GM23338 (cell line): ENCODE results near the gene PIEZO2.

Experiments
- POLR2AphosphoS5 ChIP-seq: IDR thresholded peaks from 2 replicates; pipeline ENCODE4 v1.6.1; 2016; ENCODE audit warnings: antibody characterized with exemption, low read depth
- TF ChIP-seq, protein P1 (sequence below), 2 experiments: fragments of 200-600 bp in 1 of 2; sonication (generic) in 1 of 2; conservative IDR thresholded peaks; 2 replicates each; pipeline versions ENCODE4 v1.5.1 to v1.6.1; 2016 to 2017; ENCODE audit warnings: antibody characterized with exemption in 2 of 2, low read depth in 2 of 2, mild to moderate bottlenecking in 2 of 2, moderate library complexity in 1 of 2

DNA sequence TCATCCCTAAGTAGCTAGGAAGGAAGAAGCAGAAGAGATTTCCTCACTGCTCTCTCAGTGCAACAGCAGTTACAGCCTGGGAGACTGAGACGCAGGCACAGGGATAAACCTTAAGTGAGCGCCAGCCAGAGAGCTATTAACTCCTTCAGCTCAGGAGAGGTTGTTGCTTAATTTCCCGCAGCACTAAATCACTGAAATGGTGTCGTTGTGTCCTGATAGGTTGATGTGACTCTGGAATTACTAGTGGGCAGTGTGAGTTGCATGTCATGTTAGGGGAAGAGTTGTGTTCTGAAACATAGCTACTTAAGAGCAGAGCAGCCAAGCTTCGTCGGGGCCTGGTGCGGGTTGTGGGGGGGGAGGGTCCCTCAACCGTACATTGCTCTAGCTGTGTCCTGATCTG, 397.7 kb downstream of the PIEZO2 start:
- TF ChIP-seq, protein P1, sequence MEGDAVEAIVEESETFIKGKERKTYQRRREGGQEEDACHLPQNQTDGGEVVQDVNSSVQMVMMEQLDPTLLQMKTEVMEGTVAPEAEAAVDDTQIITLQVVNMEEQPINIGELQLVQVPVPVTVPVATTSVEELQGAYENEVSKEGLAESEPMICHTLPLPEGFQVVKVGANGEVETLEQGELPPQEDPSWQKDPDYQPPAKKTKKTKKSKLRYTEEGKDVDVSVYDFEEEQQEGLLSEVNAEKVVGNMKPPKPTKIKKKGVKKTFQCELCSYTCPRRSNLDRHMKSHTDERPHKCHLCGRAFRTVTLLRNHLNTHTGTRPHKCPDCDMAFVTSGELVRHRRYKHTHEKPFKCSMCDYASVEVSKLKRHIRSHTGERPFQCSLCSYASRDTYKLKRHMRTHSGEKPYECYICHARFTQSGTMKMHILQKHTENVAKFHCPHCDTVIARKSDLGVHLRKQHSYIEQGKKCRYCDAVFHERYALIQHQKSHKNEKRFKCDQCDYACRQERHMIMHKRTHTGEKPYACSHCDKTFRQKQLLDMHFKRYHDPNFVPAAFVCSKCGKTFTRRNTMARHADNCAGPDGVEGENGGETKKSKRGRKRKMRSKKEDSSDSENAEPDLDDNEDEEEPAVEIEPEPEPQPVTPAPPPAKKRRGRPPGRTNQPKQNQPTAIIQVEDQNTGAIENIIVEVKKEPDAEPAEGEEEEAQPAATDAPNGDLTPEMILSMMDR (conservative IDR thresholded peaks at IDR 0.05; ENCODE audit: low read depth in 2 of 2) = no peak
- TF ChIP-seq POLR2AphosphoS5 = no peak
